Measurements from ENCODE around the gene ZSCAN26.
A peak's percentile ranks its signal among the peaks of the same experiment; 100 is the strongest.
"Not testable (repeated sequence)": the region's sequence is repeated elsewhere in the genome, so short reads cannot be mapped to it uniquely, and the experiment has no call there.

Gene ZSCAN26

DNA sequence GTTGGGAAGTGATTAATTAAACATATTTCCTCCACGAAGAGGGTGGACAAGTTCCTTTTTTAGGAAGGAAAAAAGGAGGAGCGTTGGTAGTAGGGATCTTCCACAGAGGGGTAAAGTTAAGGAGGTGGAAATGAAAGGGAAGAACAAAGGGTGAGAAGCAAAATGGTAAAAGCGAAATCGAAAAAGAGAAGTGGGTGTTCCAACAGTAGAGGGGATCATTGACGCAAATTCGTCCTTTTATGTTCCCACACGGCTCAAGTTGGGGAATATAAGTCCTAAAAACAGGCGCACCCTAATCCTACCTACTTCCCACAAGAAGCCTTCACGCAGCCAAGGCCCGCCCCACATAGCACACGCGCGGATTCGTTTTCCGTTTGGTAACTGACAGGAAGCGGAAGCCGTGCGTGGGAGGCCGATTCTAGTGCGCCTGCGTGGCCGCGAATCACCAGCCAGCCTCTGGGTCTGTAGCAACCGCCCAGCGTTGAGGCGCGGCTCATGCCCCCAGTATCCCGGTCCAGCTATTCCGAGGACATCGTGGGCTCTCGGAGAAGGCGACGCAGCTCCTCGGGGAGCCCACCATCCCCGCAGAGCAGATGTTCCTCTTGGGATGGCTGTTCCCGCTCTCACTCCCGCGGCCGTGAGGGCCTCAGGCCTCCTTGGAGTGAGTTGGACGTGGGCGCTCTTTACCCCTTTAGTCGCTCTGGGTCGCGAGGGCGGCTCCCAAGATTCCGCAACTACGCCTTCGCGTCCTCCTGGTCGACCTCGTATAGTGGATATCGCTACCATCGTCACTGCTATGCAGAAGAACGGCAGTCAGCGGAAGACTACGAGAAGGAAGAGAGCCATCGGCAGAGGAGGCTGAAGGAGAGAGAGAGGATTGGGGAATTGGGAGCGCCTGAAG lies 7.8 kb upstream of the ZSCAN26 start, which contains the start of gene NKAPL:
TSS of gene NKAPL (plus strand) at position 421 of the 901 bp plus-strand sequence. CDS start at position 496, 75 bp downstream.
- DNase-seq, result peak; percentile 55

GRCh38 chr6:28263922-28264321 lies 3.0 kb upstream of the ZSCAN26 start:
- no peak for DNase-seq

- DNase-seq, result no peak
These were observed 2.0 kb upstream of the ZSCAN26 start for GRCh38 chr6:28264834-28265401.

DNA sequence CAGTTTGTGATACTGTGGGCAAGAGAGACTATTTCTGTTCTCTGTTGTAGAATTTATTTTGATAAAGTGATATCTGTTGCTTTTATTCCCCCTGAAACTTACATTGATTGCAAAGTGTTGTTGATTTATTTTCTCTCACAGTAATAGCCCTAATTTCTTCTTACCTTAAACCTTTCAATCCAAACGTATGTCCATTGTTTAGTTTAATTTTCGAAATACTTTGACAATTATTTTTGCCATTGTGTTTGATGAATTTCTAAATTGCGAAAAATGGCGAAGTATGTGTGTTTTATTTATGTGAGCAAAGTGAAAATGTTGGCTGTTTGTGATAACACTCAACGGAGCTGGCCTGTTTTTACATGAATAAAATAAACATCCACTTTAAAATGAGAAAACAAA lies 381 bp upstream of the ZSCAN26 start:
- DNase-seq, result no peak

DNA sequence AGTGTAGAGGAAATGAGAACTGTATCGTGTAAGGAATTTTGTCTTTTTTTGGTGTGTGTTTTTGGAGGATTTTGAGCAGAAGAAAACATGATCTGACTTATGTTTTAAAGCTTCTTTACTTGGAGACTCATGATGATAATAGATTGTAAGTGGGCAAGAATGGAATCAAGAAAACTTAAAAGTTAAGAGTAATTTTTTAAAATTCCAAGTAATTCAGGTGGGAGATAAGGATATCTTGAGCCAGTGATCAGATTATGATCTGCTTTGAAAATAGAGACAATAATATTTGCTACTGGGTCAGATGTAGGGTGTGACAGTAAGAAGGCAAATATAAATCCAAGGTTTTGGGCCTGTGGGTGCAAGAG lies 734 bp downstream of the ZSCAN26 start:
- DNase-seq, result no peak

DNA sequence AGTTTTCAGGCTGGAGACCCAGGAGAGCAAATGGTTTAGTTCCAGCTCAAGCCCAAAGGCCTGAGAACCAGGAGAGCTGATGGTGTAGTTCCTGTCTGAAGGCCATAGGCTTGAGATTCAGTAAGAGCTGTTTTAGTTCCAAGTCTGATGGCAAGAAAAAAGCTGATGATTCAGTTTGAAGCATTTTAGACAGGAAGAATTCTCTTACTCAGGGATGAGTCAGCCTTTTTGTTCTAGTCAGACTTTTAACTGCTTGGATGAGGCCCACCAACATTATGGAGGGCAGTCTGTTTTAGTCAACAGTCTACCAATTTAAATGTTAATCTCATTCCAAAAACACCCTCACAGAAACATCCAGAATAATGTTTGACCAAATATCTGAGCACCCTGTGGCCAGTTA lies 2.5 kb downstream of the ZSCAN26 start:
- DNase-seq, result no peak

- no peak for DNase-seq
These were observed 7.9 kb downstream of the ZSCAN26 start for GRCh38 chr6:28274888-28275287.

DNA sequence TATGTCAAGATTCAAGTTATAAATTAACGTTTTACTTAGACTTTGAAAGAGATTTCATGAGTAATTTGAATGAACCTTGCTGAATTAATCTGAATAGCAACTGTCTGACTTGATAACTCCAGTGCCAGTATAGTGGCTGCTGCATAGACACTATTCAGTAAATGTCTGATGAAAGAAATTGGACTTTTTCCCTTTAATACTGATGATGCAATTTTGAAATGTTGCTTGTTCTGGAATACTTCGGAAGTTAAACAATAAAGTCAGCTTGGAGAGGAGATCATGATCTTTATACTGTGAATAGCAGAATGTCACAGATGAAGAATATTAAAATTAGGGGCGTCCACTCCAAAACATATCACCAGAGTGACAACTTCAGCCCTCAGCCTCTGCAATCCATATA lies 10.8 kb downstream of the ZSCAN26 start:
- DNase-seq, result no peak

GRCh38 chr6:28280595-28281287 lies 13.8 kb downstream of the ZSCAN26 start:
- no peak for DNase-seq

DNA sequence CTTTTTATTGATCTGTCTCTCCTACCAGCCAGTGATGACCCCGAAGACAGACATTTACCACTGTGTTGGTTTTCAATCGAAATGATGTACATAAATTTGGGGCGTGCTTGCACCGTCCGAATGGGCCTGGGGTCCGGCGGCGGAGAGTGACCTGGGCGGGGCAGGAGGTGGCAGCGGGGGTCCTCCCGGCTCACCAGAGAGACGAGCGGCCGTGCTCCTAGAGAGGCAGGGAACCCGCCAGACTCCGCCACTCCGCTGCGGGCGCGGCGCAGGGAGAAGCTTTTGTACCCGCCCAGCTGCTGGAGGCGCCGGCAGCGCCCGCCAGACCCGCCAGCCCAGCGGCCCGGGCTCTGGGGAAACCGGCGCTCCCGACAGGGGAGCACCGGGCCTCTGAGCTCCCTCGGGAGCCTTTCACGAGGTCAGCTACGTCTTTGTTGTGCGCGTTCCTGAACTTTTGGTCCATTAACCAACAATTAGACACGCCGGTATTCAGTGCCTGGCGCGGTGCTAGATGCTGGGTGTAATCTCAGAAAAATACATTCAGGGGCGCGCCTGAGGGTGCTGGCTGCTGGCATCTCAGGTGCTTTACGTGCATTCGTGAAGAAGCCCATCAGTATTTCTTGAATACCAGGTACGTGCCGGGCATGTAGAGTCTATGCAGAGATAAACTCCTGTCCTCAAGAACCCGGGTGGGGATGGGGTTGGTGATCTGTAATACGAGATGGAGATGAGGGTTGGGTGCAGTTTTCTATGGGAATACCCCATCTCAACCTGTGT lies 14.5 kb downstream of the ZSCAN26 start, which contains the start of gene PGBD1:
TSS of gene PGBD1 (plus strand) at position 285 of the 777 bp plus-strand sequence. CDS start 2,242 bp downstream, outside the sequence.
- DNase-seq, result peak; percentile 49

DNA sequence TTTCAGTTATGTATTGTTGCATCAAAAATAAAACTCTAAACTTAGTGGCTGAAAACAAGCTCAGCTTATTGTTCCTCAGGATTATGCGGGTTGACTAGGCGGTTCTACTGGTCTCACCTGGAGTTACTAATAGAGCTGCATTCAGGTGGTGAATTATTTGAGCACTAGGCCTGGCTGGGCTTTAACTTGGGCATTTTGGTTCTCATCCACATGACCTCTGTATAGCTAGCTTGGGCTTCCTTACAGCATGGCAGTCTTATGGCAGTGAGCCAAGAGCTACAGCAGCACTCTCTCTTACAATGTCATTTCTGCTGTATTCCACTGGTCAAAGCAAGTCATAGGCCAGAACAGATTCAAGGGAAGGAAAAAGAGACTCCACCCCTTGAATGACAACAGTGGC lies 16.0 kb downstream of the ZSCAN26 start:
- no peak for DNase-seq

DNA sequence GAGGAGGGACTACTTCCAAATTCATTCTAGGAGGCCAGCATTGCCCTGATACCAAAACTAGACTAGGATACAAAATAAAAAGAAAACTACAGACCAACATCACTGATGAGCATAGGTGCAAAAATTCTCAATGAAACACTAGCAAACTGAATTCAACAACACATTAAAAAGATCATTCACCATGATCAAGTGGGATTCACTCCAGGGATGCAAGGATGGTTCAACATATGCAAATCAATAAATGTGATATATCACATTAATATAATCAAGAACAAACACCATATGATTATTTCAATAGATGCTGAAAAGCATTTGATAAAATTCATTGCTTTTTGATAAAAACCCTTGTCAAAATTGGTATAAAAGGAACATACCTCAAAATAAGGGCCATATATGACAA lies 24.6 kb downstream of the ZSCAN26 start:
- DNase-seq, result no peak

GRCh38 chr6:28295326-28295725 lies 28.4 kb downstream of the ZSCAN26 start:
- no peak for DNase-seq

DNA sequence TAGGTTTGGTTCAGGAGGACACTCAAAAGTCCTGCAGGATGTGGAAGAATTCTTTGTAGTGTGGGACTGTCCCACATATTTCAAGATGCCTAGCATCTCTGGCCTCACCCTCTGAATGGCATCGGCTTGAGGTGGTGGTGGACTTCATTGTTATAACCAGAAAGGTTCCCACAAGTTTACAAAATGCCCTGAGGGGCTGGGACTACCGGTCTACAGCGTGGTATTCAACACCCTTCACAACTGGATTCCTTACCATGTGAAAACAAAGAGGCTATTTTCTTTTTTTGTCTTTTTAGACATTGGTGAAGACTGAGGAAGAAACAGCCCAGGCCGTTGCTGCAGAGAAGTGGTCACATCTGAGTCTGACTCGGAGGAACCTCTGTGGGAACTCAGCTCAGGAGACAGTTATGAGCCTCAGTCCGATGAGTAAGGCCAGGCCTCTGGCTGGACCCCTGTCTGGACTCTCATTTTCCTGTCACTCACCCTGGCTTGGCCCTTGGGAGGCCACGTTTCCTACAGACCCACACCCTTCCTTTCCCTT lies 29.6 kb downstream of the ZSCAN26 start:
- DNase-seq, result no peak

- DNase-seq, result no peak
These were observed 36.6 kb downstream of the ZSCAN26 start for GRCh38 chr6:28303570-28303969.

GRCh38 chr6:28306363-28306762 lies 39.4 kb downstream of the ZSCAN26 start:
- DNase-seq, result not testable (repeated sequence)

GRCh38 chr6:28311139-28311823 lies 44.3 kb downstream of the ZSCAN26 start:
- DNase-seq, result no peak

GRCh38 chr6:28312939-28313338 lies 46.0 kb downstream of the ZSCAN26 start:
- DNase-seq, result no peak

DNA sequence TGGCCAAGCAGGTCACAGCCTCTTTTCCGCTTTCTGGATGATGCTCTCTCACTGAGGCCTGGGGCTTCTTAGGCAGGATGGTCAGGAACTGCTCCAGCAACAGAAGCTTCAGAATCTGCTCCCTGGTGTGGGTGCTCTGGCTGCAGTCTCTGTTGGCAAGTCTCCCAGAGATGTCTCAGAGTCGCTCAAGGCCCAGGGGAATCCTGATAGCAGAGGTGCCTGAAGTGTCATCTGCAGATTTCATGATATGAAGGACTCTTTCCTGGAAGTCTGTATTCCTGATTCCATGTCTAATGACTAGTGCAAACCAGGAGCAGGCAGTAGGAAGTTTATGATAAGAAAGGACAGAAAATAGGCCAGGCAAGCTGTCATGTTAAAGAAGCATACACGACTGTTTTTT lies 48.7 kb downstream of the ZSCAN26 start:
- no peak for DNase-seq

GRCh38 chr6:28317866-28318265 lies 50.9 kb downstream of the ZSCAN26 start:
- DNase-seq, result not testable (repeated sequence)

DNA sequence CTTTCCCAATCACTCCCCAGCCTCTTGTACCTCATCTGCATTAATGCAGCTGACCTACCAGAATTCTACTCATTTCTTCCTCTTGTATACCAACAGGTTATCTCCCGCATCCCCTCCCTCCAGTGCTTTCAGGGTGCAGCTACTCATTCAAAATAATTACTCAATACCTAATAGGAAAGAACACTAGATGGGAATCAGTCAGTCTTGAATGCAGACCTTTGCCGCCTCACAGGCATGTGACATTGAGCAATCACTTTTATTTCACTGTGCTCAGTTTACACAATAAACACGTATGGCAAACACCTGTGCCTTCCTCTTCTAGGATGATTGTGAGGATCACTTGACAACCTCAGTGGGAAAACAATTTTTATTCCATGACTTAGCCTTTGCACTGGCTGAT lies 55.7 kb downstream of the ZSCAN26 start:
- no peak for DNase-seq

All from activated naive CD4-positive, alpha-beta T cell treated with Interleukin-2 at 50 U/mL for 16 hours (primary cell).